HepG2 (cell line): Measurements from ENCODE around the gene ZNF318. TPM values are rescaled to one million over a fixed set of nuclear protein-coding genes. Genes with fewer than 3 reads are reported as not detected.

ENCODE experiments used
- ATF4 ChIP-seq, 2 experiments: fragments of 450-650 bp in 1 of 2; sonication (generic) in 1 of 2; formaldehyde crosslinking; IDR thresholded peaks; 2 replicates each; pipeline versions ENCODE4 v1.5.0 to v1.8.0; 2020 to 2022; ENCODE audit warnings: mild to moderate bottlenecking in 1 of 2, missing genetic modification reagents in 1 of 2
- BORCS8-MEF2B ChIP-seq: sonication (generic); formaldehyde crosslinking; IDR thresholded peaks from 2 replicates; pipeline ENCODE4 v1.8.0; 2022; ENCODE audit warnings: mild to moderate bottlenecking, missing genetic modification reagents
- CCAR2 ChIP-seq: fragments of 200-400 bp; formaldehyde crosslinking; optimal IDR thresholded peaks from 2 replicates; pipeline ENCODE3; 2018; ENCODE audit warnings: low read depth, mild to moderate bottlenecking, low read length, moderate library complexity
- IRX3 ChIP-seq: sonication (generic); formaldehyde crosslinking; IDR thresholded peaks from 2 replicates; pipeline ENCODE4 v1.8.1; 2023; ENCODE audit warnings: mild to moderate bottlenecking, low read depth, missing genetic modification reagents, borderline replicate concordance
- ISX ChIP-seq: sonication (generic); formaldehyde crosslinking; conservative IDR thresholded peaks from 2 replicates; pipeline ENCODE4 v1.5.0; 2020; ENCODE audit warnings: missing genetic modification reagents
- PLSCR1 ChIP-seq: sonication (generic); formaldehyde crosslinking; IDR thresholded peaks from 2 replicates; pipeline ENCODE4 v1.5.0; 2020; ENCODE audit warnings: missing genetic modification reagents, mild to moderate bottlenecking, borderline replicate concordance
- SAP130 ChIP-seq: IDR thresholded peaks from 2 replicates; pipeline ENCODE4 v1.6.1; 2016; ENCODE audit warnings: low read depth
- TOPORS ChIP-seq: sonication (generic); formaldehyde crosslinking; IDR thresholded peaks from 2 replicates; pipeline ENCODE4 v1.8.0; 2023; ENCODE audit warnings: mild to moderate bottlenecking, missing genetic modification reagents
- ZFP90 ChIP-seq: sonication (generic); formaldehyde crosslinking; IDR thresholded peaks from 2 replicates; pipeline ENCODE4 v1.8.0; 2022; ENCODE audit warnings: missing genetic modification reagents, mild to moderate bottlenecking, inconsistent platforms, borderline replicate concordance
- ZFY ChIP-seq: sonication (generic); formaldehyde crosslinking; IDR thresholded peaks from 2 replicates; pipeline ENCODE4 v1.4.0; 2020; ENCODE audit warnings: missing genetic modification reagents
- ZGPAT ChIP-seq: IDR thresholded peaks from 2 replicates; pipeline ENCODE4 v1.6.1; 2016; ENCODE audit warnings: mild to moderate bottlenecking
- ZNF737 ChIP-seq: sonication (generic); formaldehyde crosslinking; IDR thresholded peaks from 2 replicates; pipeline ENCODE4 v1.5.0; 2020; ENCODE audit warnings: missing genetic modification reagents, mild to moderate bottlenecking, borderline replicate concordance
- polyA plus RNA-seq, 8 experiments: library from polyadenylated mRNA; depleted of rRNA in 3 of 8; stranded (reverse) in 7 of 8; unstranded in 1 of 8; fragments of >200 nt; fragmentation: Illumina TruSeq in 4 of 8; extraction: Trizol in 4 of 8; gene quantifications; 2 replicates each; pipeline versions ENCODE4 v1.2.1 to v1.2.3, GENCODE V29; 2011 to 2016; ENCODE audit warnings: low read depth in 4 of 8, missing spikeins in 1 of 8, mixed read lengths in 1 of 8; ENCODE audit not compliant: insufficient read depth in 1 of 8
- total RNA-seq, 5 experiments: library from RNA; depleted of rRNA; stranded (reverse); fragments of >200 nt; fragmentation: Illumina TruSeq; extraction: Trizol; gene quantifications; 2 replicates each; pipeline ENCODE4 v1.2.3, GENCODE V29; 2016; ENCODE audit warnings: low read depth in 1 of 5
- TF ChIP-seq, protein P1 (sequence below): sonication (generic); formaldehyde crosslinking; IDR thresholded peaks from 2 replicates; pipeline ENCODE4 v1.8.1; 2023; ENCODE audit warnings: mild to moderate bottlenecking, missing genetic modification reagents
- TF ChIP-seq, protein P2 (sequence below): sonication (generic); formaldehyde crosslinking; IDR thresholded peaks from 2 replicates; pipeline ENCODE4 v1.8.0; 2023; ENCODE audit warnings: mild to moderate bottlenecking, missing genetic modification reagents
- TF ChIP-seq, protein P3 (sequence below): sonication (generic); formaldehyde crosslinking; IDR thresholded peaks from 2 replicates; pipeline ENCODE4 v1.4.0; 2020; ENCODE audit warnings: mild to moderate bottlenecking, missing genetic modification reagents
- TF ChIP-seq, protein P4 (sequence below), 2 experiments: sonication (generic) in 1 of 2; formaldehyde crosslinking in 1 of 2; IDR thresholded peaks; 2 replicates each; pipeline versions ENCODE4 v1.4.0 to v1.6.1; 2018 to 2020; ENCODE audit warnings: missing genetic modification reagents in 2 of 2, borderline replicate concordance in 1 of 2, low read depth in 1 of 2, mild to moderate bottlenecking in 1 of 2, missing biosample characterization in 1 of 2

The ZNF318 gene
- total and polyA plus RNA-seq, 2 of the 13 experiments (the other 11 are each of a cell fraction or from before 2014, with no cell fraction given): 13.0 to 14.5 TPM

DNA sequence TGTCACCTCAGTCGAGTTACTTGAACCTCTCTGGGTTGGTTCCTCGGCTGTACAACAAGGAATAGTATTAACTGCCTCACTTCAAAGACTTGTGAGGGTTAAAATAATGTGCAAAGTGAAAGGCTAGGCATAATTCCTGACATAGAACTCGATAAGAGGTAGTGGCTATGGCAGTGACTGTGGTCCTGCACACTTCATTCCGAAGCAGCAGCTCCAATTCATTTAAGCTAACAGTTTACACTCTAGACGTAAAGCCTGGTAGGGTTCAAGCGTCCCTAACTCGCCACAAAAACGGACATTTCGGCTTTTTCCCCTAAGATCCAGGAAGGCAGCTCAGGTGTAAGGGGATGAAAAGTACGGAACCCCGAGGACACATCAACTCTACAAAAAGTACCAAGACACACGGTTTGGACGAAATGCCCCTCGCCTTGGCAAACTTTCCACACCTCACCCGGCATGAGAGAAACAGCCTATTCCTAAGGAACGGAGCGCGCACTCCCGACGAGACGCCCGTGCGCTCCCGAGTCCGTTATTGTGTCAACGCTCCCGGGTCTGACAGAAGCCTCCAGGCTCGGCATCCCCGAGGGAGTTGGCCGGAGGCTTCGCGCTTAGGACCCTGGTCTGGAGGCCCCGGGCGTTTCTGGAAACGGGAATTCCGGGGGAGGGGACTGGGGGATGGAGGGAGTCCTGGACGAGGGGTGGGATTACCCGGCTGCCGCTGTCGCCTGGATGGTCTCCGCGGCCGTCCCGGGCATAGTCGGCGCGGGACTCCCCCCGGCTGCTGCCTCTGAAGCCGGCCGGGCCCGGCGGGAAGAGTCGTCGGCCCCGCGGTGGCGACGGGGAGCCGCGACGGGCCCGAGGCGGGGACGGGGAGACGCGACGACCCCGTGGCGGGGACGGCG, 937 bp downstream of the ZNF318 start (continued):
- TF ChIP-seq ZNF737 (CRISPR knock-in tag) (no peak), ZGPAT (CRISPR knock-in tag) (0 out of 2 replicates have a peak, but pooled peaks have one; percentile 2), ISX (CRISPR knock-in tag) (no peak), ZFP90 (CRISPR knock-in tag) (peak; percentile 43; the same call in 1 of the 2 replicates), BORCS8-MEF2B (CRISPR knock-in tag) (peak; percentile 68), TOPORS (CRISPR knock-in tag) (0 out of 2 replicates have a peak, but pooled peaks have one; percentile 15), IRX3 (CRISPR knock-in tag) (peak; percentile 27; the same call in 1 of the 2 replicates), PLSCR1 (no peak), CCAR2 (no peak), ATF4 (CRISPR knock-in tag; IDR thresholded peaks at IDR 0.05) (0 out of 4 replicates have a peak, but pooled peaks of 1 of the 2 experiments have one; percentile 49), SAP130 (peak; percentile 69), ZFY (CRISPR knock-in tag) (no peak)
- TF ChIP-seq, protein P1, sequence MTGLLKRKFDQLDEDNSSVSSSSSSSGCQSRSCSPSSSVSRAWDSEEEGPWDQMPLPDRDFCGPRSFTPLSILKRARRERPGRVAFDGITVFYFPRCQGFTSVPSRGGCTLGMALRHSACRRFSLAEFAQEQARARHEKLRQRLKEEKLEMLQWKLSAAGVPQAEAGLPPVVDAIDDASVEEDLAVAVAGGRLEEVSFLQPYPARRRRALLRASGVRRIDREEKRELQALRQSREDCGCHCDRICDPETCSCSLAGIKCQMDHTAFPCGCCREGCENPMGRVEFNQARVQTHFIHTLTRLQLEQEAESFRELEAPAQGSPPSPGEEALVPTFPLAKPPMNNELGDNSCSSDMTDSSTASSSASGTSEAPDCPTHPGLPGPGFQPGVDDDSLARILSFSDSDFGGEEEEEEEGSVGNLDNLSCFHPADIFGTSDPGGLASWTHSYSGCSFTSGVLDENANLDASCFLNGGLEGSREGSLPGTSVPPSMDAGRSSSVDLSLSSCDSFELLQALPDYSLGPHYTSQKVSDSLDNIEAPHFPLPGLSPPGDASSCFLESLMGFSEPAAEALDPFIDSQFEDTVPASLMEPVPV (CRISPR knock-in tag): peak; percentile 44; the same call in 1 of the 2 replicates
- TF ChIP-seq, protein P2, sequence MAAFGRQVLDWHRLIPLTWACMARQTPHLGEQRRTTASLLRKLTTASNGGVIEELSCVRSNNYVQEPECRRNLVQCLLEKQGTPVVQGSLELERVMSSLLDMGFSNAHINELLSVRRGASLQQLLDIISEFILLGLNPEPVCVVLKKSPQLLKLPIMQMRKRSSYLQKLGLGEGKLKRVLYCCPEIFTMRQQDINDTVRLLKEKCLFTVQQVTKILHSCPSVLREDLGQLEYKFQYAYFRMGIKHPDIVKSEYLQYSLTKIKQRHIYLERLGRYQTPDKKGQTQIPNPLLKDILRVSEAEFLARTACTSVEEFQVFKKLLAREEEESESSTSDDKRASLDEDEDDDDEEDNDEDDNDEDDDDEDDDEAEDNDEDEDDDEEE (CRISPR knock-in tag): peak; percentile 89; the same call in 1 of the 2 replicates
- TF ChIP-seq, protein P3, sequence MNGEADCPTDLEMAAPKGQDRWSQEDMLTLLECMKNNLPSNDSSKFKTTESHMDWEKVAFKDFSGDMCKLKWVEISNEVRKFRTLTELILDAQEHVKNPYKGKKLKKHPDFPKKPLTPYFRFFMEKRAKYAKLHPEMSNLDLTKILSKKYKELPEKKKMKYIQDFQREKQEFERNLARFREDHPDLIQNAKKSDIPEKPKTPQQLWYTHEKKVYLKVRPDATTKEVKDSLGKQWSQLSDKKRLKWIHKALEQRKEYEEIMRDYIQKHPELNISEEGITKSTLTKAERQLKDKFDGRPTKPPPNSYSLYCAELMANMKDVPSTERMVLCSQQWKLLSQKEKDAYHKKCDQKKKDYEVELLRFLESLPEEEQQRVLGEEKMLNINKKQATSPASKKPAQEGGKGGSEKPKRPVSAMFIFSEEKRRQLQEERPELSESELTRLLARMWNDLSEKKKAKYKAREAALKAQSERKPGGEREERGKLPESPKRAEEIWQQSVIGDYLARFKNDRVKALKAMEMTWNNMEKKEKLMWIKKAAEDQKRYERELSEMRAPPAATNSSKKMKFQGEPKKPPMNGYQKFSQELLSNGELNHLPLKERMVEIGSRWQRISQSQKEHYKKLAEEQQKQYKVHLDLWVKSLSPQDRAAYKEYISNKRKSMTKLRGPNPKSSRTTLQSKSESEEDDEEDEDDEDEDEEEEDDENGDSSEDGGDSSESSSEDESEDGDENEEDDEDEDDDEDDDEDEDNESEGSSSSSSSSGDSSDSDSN: peak; percentile 62; the same call in 1 of the 2 replicates
- TF ChIP-seq, protein P4, sequence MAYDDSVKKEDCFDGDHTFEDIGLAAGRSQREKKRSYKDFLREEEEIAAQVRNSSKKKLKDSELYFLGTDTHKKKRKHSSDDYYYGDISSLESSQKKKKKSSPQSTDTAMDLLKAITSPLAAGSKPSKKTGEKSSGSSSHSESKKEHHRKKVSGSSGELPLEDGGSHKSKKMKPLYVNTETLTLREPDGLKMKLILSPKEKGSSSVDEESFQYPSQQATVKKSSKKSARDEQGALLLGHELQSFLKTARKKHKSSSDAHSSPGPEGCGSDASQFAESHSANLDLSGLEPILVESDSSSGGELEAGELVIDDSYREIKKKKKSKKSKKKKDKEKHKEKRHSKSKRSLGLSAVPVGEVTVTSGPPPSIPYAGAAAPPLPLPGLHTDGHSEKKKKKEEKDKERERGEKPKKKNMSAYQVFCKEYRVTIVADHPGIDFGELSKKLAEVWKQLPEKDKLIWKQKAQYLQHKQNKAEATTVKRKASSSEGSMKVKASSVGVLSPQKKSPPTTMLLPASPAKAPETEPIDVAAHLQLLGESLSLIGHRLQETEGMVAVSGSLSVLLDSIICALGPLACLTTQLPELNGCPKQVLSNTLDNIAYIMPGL (CRISPR knock-in tag; IDR thresholded peaks at IDR 0.05; ENCODE audit: borderline replicate concordance in 1 of 2, low read depth in 1 of 2): peak in 1 of 2 experiments; percentile 61; a peak in 2 of 4 replicates
